ENCODE data around the gene SYNE3. TPM values are rescaled to one million over a fixed set of nuclear protein-coding genes. Genes with fewer than 3 reads are reported as not detected.
A peak's percentile ranks its signal among the peaks of the same experiment; 100 is the strongest.

SYNE3 gene
- total RNA-seq, 2 donors from 2014 or later = 46.9 to 62.4 TPM

- peaks cover 37 to 43% of the 10 kb centered on the region in 2 donors for H3K4me1 Mint-ChIP-seq (ENCODE audit: low read depth in 2 of 2)
- ATAC-seq (no peak), DNase-seq (ENCODE audit: low spot score) (no peak)
- H3K9me3 Mint-ChIP-seq = no peaks in the 10 kb centered on the region
- peak overlapping the region; percentile 88 to 97 for H3K27ac Mint-ChIP-seq
- H3K36me3 Mint-ChIP-seq = no peaks in the 10 kb centered on the region
- peak overlapping the region; percentile 42 for H3K4me3 Mint-ChIP-seq
- H3K27me3 Mint-ChIP-seq = no peaks in the 10 kb centered on the region
Observed at GRCh38 chr14:95481391-95482022, 34.9 kb downstream of the SYNE3 start.

GRCh38 chr14:95480887-95481226 is 35.6 kb downstream of the SYNE3 start:
- Mint-ChIP-seq H3K9me3 (no peaks in the 10 kb centered on the region), H3K27me3 (no peaks in the 10 kb centered on the region), H3K36me3 (no peaks in the 10 kb centered on the region), H3K4me3 (peak overlapping the region; percentile 87), H3K4me1 (ENCODE audit: low read depth in 2 of 2) (peaks cover 37 to 45% of the 10 kb centered on the region in 2 donors), H3K27ac (peak overlapping the region; percentile 88 to 97)
- ATAC-seq (no peak), DNase-seq (ENCODE audit: low spot score) (no peak)

- Mint-ChIP-seq H3K4me3 (peak overlapping the region; percentile 87), H3K4me1 (ENCODE audit: low read depth in 2 of 2) (peaks cover 37 to 40% of the 10 kb centered on the region in 2 donors), H3K9me3 (no peaks in the 10 kb centered on the region), H3K36me3 (no peaks in the 10 kb centered on the region), H3K27me3 (no peaks in the 10 kb centered on the region), H3K27ac (peak overlapping the region; percentile 88 to 97)
- DNase-seq (ENCODE audit: low spot score) (peak; percentile 88), ATAC-seq (peak; percentile 95 to 98)
Observed at GRCh38 chr14:95480109-95480886, 36.2 kb downstream of the SYNE3 start.

- no peaks in the 10 kb centered on the region for H3K27me3 Mint-ChIP-seq
- peaks cover under 1% of the 10 kb centered on the region for H3K36me3 Mint-ChIP-seq
- no peaks in the 10 kb centered on the region for H3K9me3 Mint-ChIP-seq
- no peak for DNase-seq (ENCODE audit: low spot score)
- H3K4me3 Mint-ChIP-seq = peak overlapping the region; percentile 87
- H3K4me1 Mint-ChIP-seq (ENCODE audit: low read depth in 2 of 2) = peaks cover 36 to 40% of the 10 kb centered on the region in 2 donors
- no peak for ATAC-seq
- peak overlapping the region; percentile 88 to 97 for H3K27ac Mint-ChIP-seq
Observed at GRCh38 chr14:95479494-95479893, 37.0 kb downstream of the SYNE3 start.

- peaks cover 29 to 34% of the 10 kb centered on the region in 2 donors for H3K4me1 Mint-ChIP-seq (ENCODE audit: low read depth in 2 of 2)
- peaks cover 6% of the 10 kb centered on the region for H3K36me3 Mint-ChIP-seq
- no peak for ATAC-seq
- H3K27ac Mint-ChIP-seq = no peak overlapping the region
- no peaks in the 10 kb centered on the region for H3K9me3 Mint-ChIP-seq
- no peak overlapping the region for H3K4me3 Mint-ChIP-seq
- DNase-seq (ENCODE audit: low spot score) = no peak
- H3K27me3 Mint-ChIP-seq = no peaks in the 10 kb centered on the region
Observed at GRCh38 chr14:95478818-95479217, 37.6 kb downstream of the SYNE3 start.

GRCh38 chr14:95478309-95478708 is 38.1 kb downstream of the SYNE3 start:
- DNase-seq (ENCODE audit: low spot score) (no peak), ATAC-seq (no peak)
- peaks cover 26 to 30% of the 10 kb centered on the region in 2 donors for H3K4me1 Mint-ChIP-seq (ENCODE audit: low read depth in 2 of 2)
- H3K27me3 Mint-ChIP-seq = no peaks in the 10 kb centered on the region
- no peaks in the 10 kb centered on the region for H3K9me3 Mint-ChIP-seq
- H3K36me3 Mint-ChIP-seq = peaks cover 8% of the 10 kb centered on the region
- no peak overlapping the region for H3K27ac Mint-ChIP-seq
- no peak overlapping the region for H3K4me3 Mint-ChIP-seq

- Mint-ChIP-seq H3K27me3 (no peaks in the 10 kb centered on the region), H3K27ac (no peak overlapping the region), H3K9me3 (no peaks in the 10 kb centered on the region), H3K4me3 (no peak overlapping the region), H3K36me3 (peaks cover 8% of the 10 kb centered on the region), H3K4me1 (ENCODE audit: low read depth in 2 of 2) (peaks cover 22 to 28% of the 10 kb centered on the region in 2 donors)
- no peak for DNase-seq (ENCODE audit: low spot score)
- no peak for ATAC-seq
Observed at GRCh38 chr14:95477411-95478269, 38.8 kb downstream of the SYNE3 start.

GRCh38 chr14:95476747-95477146 is 39.7 kb downstream of the SYNE3 start:
- peaks cover 22 to 28% of the 10 kb centered on the region in 2 donors for H3K4me1 Mint-ChIP-seq (ENCODE audit: low read depth in 2 of 2)

GRCh38 chr14:95475540-95476240 is 40.8 kb downstream of the SYNE3 start:
- H3K4me1 Mint-ChIP-seq (ENCODE audit: low read depth in 2 of 2) = peaks cover 14 to 24% of the 10 kb centered on the region in 2 donors
- ATAC-seq (no peak), DNase-seq (ENCODE audit: low spot score) (no peak)
- no peaks in the 10 kb centered on the region for H3K9me3 Mint-ChIP-seq
- H3K27ac Mint-ChIP-seq = no peak overlapping the region
- H3K36me3 Mint-ChIP-seq = peaks cover 13% of the 10 kb centered on the region
- H3K4me3 Mint-ChIP-seq = no peak overlapping the region
- H3K27me3 Mint-ChIP-seq = no peaks in the 10 kb centered on the region

More at GRCh38 chr14:95476747-95477146, 39.7 kb downstream of the SYNE3 start:
- H3K36me3 Mint-ChIP-seq = peaks cover 10% of the 10 kb centered on the region
- H3K9me3 Mint-ChIP-seq = no peaks in the 10 kb centered on the region
- no peak overlapping the region for H3K27ac Mint-ChIP-seq
- no peak for DNase-seq (ENCODE audit: low spot score)
- no peak overlapping the region for H3K4me3 Mint-ChIP-seq
- ATAC-seq = no peak
- H3K27me3 Mint-ChIP-seq = no peaks in the 10 kb centered on the region

GRCh38 chr14:95474941-95475340 is 41.5 kb downstream of the SYNE3 start:
- Mint-ChIP-seq H3K27ac (no peak overlapping the region), H3K4me3 (no peak overlapping the region), H3K4me1 (ENCODE audit: low read depth in 2 of 2) (peaks cover 6 to 18% of the 10 kb centered on the region in 2 donors), H3K9me3 (no peaks in the 10 kb centered on the region), H3K27me3 (no peaks in the 10 kb centered on the region), H3K36me3 (peaks cover 13% of the 10 kb centered on the region)
- ATAC-seq (no peak), DNase-seq (ENCODE audit: low spot score) (no peak)

- Mint-ChIP-seq H3K4me3 (no peak overlapping the region), H3K4me1 (ENCODE audit: low read depth in 2 of 2) (peaks cover 2 to 17% of the 10 kb centered on the region in 2 donors), H3K27me3 (no peaks in the 10 kb centered on the region), H3K9me3 (no peaks in the 10 kb centered on the region), H3K27ac (peak overlapping the region in 1 of 2 donors; percentile 70), H3K36me3 (peaks cover 13% of the 10 kb centered on the region)
- ATAC-seq = no peak
- no peak for DNase-seq (ENCODE audit: low spot score)
Observed at GRCh38 chr14:95474486-95474885, 42.0 kb downstream of the SYNE3 start.

GRCh38 chr14:95472819-95473251 is 43.6 kb downstream of the SYNE3 start:
- no peak overlapping the region for H3K4me3 Mint-ChIP-seq
- peak overlapping the region in 1 of 2 donors; percentile 30 for H3K27ac Mint-ChIP-seq
- H3K36me3 Mint-ChIP-seq = peaks cover 13% of the 10 kb centered on the region
- ATAC-seq (no peak), DNase-seq (ENCODE audit: low spot score) (no peak)
- H3K4me1 Mint-ChIP-seq (ENCODE audit: low read depth in 2 of 2) = peaks cover 0 to 16% of the 10 kb centered on the region in 2 donors
- H3K27me3 Mint-ChIP-seq = no peaks in the 10 kb centered on the region
- no peaks in the 10 kb centered on the region for H3K9me3 Mint-ChIP-seq

GRCh38 chr14:95471476-95471875 is 45.0 kb downstream of the SYNE3 start:
- DNase-seq (ENCODE audit: low spot score) (no peak), ATAC-seq (no peak)
- Mint-ChIP-seq H3K27me3 (no peaks in the 10 kb centered on the region), H3K36me3 (peaks cover 13% of the 10 kb centered on the region), H3K4me1 (ENCODE audit: low read depth in 2 of 2) (peaks cover 0 to 11% of the 10 kb centered on the region in 2 donors), H3K9me3 (no peaks in the 10 kb centered on the region), H3K4me3 (no peak overlapping the region), H3K27ac (peak overlapping the region in 1 of 2 donors; percentile 3)
